Mesothelial cell of epicardium (in vitro differentiated cells): Measurements from ENCODE around the gene WASF3. TPM values are rescaled to one million over a fixed set of nuclear protein-coding genes. Genes with fewer than 3 reads are reported as not detected.

ENCODE experiments used
- DNase-seq, 2 experiments: peaks; one replicate each; pipeline ENCODE4 v3.0.0; 2021; ENCODE audit warnings: low spot score in 2 of 2; ENCODE audit not compliant: unreplicated experiment in 2 of 2
- H3K27ac Mint-ChIP-seq: 2 replicates; pipeline ENCODE4 v1.8.0; 2021; ENCODE audit warnings: mixed read lengths
- H3K27me3 Mint-ChIP-seq: 2 replicates; pipeline ENCODE4 v1.8.0; 2021; ENCODE audit warnings: low read depth, mixed read lengths
- H3K36me3 Mint-ChIP-seq: 2 replicates; pipeline ENCODE4 v1.8.0; 2021; ENCODE audit warnings: mixed read lengths
- H3K4me1 Mint-ChIP-seq: 2 replicates; pipeline ENCODE4 v1.8.0; 2021; ENCODE audit warnings: mixed read lengths
- H3K4me3 Mint-ChIP-seq: 2 replicates; pipeline ENCODE4 v1.8.0; 2021; ENCODE audit warnings: mild to moderate bottlenecking, moderate library complexity, mixed read lengths
- H3K9me3 Mint-ChIP-seq: 2 replicates; pipeline ENCODE4 v1.8.0; 2021; ENCODE audit warnings: mixed read lengths
- CTCF ChIP-seq: fragments of 200-600 bp; sonication (generic); IDR thresholded peaks from one replicate; pipeline ENCODE4 v1.5.0; 2021; ENCODE audit warnings: antibody characterized with exemption; ENCODE audit not compliant: unreplicated experiment
- total RNA-seq: library from RNA; stranded (reverse); gene quantifications from 3 replicates; pipeline ENCODE4 v1.2.1, GENCODE V29; 2021

Gene WASF3
- total RNA-seq, 1 donor from 2014 or later, result 19.4 TPM

DNA sequence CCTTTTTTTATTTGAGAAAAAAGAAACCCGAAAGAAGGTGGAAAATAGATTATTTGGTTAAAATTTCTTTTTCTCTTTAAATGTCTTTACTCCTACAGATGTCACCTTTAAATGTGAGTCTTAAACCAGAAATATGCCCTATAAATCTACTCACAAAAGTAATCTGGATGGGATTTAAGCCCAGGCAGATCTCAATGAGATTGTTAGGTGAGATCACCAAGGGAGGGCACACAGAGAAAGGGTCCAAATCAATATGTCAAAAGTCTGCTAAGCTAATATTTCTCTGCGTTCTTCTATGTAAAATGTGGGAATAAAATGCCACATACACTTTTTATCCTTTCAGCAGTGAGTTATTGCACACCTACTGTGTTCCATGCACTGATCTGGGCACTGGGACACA, 32.9 kb downstream of the WASF3 start:
- Mint-ChIP-seq H3K9me3 (peaks cover 11% of the 10 kb centered on the region), H3K4me1 (peaks cover 14% of the 10 kb centered on the region), H3K36me3 (peaks cover 10% of the 10 kb centered on the region), H3K27ac (no peak overlapping the region), H3K4me3 (no peak overlapping the region), H3K27me3 (no peaks in the 10 kb centered on the region)
- no peak for DNase-seq
- no peak for TF ChIP-seq CTCF

DNA sequence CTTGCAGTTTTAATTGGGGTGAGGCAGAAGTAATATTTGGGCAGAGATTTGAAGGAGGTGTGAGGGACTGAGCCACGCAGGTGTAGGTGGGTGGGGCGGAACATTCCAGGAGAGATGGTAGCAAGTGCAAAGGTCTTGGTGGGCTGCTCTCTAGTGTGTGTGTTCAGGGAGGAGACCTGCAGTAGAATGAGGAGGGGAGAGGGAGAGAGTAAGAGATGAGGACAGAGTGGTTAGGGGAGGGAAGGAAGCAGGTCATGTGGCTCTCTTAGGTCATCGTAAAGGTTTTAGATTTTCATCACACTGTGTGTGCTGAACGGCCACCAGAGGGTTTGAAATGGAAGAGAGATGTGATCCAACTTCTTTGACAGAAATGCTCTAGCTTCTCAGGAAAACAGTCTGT, 33.5 kb downstream of the WASF3 start:
- no peak for DNase-seq
- H3K4me1 Mint-ChIP-seq, result peaks cover 11% of the 10 kb centered on the region
- no peak overlapping the region for H3K27ac Mint-ChIP-seq
- H3K9me3 Mint-ChIP-seq, result peaks cover 17% of the 10 kb centered on the region
- H3K36me3 Mint-ChIP-seq, result peaks cover 16% of the 10 kb centered on the region
- H3K27me3 Mint-ChIP-seq, result no peaks in the 10 kb centered on the region
- no peak for TF ChIP-seq CTCF
- H3K4me3 Mint-ChIP-seq, result no peak overlapping the region

- Mint-ChIP-seq H3K27ac (no peak overlapping the region), H3K27me3 (no peaks in the 10 kb centered on the region), H3K4me3 (no peak overlapping the region), H3K9me3 (peaks cover 24% of the 10 kb centered on the region), H3K36me3 (peaks cover 23% of the 10 kb centered on the region), H3K4me1 (peaks cover 11% of the 10 kb centered on the region)
- TF ChIP-seq CTCF, result no peak
- DNase-seq, result no peak
These were observed 34.2 kb downstream of the WASF3 start for GRCh38 chr13:26591672-26592071.

DNA sequence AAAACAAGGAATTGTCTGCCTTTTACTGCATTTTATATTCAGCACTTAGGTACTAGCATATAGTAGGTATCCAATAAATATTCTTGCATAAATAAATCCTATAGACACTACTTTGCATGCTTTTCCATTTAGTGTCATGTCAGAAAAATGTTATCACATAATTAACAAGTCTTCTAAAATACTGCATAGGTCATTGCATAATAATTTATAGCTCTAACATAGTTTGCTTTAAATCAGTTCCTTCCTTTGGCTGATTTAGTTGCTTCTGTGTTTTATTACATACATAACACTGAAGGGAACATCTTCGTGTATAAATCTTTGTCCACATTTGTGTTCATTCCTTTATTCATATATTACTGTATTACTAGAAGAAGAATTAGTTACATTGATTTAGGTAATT, 36.2 kb downstream of the WASF3 start:
- no peak overlapping the region for H3K27ac Mint-ChIP-seq
- DNase-seq, result no peak
- H3K27me3 Mint-ChIP-seq, result no peaks in the 10 kb centered on the region
- peaks cover 11% of the 10 kb centered on the region for H3K4me1 Mint-ChIP-seq
- H3K4me3 Mint-ChIP-seq, result no peak overlapping the region
- H3K9me3 Mint-ChIP-seq, result peaks cover 34% of the 10 kb centered on the region
- peaks cover 30% of the 10 kb centered on the region for H3K36me3 Mint-ChIP-seq
- TF ChIP-seq CTCF, result no peak

- Mint-ChIP-seq H3K27ac (no peak overlapping the region), H3K4me3 (no peak overlapping the region), H3K4me1 (peaks cover 11% of the 10 kb centered on the region), H3K9me3 (peaks cover 34% of the 10 kb centered on the region), H3K36me3 (peaks cover 30% of the 10 kb centered on the region), H3K27me3 (no peaks in the 10 kb centered on the region)
- no peak for DNase-seq
- no peak for TF ChIP-seq CTCF
These were observed 36.9 kb downstream of the WASF3 start for GRCh38 chr13:26594363-26594762.

DNA sequence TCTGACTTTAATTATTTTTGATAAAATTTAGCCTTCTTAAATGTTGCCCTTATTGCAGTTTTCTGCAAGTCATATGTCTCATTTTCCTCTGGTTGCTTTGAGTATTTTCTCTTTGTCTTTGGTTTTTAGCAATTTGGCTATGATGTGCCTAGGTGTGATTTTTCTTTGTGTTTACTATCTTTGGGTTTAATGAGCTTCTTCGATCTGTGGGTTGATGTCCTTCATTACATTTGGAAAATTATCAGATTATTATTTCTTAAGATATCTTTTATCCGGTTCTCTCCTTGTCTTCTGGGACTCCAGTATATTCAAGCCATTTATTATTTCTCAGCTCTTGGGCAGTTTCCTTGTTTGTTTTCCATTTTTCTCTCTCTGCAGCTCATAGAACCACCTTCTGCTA, 39.0 kb downstream of the WASF3 start:
- Mint-ChIP-seq H3K9me3 (peaks cover 34% of the 10 kb centered on the region), H3K4me1 (peaks cover 4% of the 10 kb centered on the region), H3K27ac (no peak overlapping the region), H3K4me3 (no peak overlapping the region), H3K27me3 (no peaks in the 10 kb centered on the region), H3K36me3 (peaks cover 30% of the 10 kb centered on the region)
- no peak for TF ChIP-seq CTCF
- DNase-seq, result no peak
